Measurements from ENCODE around the gene BTF3L4.

DNA sequence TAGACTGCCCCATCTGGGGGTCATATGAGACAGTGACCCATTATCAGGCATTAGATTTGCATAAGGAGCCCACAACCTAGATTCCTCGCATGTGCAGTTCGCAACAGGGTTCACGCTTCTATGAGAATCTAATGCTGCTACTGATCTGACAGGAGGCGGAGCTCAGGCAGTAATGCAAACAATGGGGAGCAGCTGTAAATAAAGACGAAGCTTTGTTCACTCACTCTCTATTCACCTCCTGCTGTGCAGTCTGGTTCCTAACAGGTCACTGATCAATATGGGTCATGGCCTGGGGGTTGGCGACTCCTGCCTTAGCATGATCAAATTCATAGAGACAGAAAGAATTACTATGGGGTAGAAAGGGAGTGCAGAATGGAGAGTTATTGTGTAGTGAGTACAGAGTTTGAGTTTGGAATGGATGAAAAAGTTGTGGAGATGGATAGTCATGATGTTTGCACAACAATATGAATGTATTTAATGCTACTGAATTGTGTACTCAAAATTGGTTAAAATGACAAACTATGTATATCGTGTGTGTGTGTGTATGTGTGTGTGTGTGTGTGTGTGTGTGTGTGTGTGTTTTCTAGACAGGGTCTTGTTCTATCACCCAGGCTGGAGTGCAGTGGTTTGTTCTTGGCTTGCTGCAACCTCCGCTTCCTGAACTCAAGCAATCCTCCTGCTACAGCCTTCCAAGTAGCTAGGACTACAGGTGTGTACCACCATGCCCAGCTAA is 42.2 kb downstream of the BTF3L4 start:
- TF ChIP-seq CTCF (IDR thresholded peaks at IDR 0.05) (no peak), POLR2A (IDR thresholded peaks at IDR 0.05) (no peak)

Data from breast epithelium (tissue), 3 donors.